ES-I3 (cell line): ENCODE results near the gene FCHSD2.

ENCODE experiments used
- H3K36me3 ChIP-seq: 2 replicates; pipeline ENCODE4 v1.6.1; 2013; ENCODE audit warnings: mild to moderate bottlenecking, low read length, control low read depth, moderate library complexity; ENCODE audit not compliant: insufficient read depth
- H3K4me1 ChIP-seq: 2 replicates; pipeline ENCODE4 v1.6.1; 2013; ENCODE audit warnings: mild to moderate bottlenecking, control low read depth, low read length; ENCODE audit not compliant: insufficient read depth
- H3K9ac ChIP-seq: 2 replicates; pipeline ENCODE4 v1.6.1; 2013; ENCODE audit warnings: low read depth, mild to moderate bottlenecking, low read length, moderate library complexity
- H3K9me3 ChIP-seq: 2 replicates; pipeline ENCODE4 v1.6.1; 2013; ENCODE audit warnings: mild to moderate bottlenecking, low read length, moderate library complexity; ENCODE audit not compliant: control insufficient read depth, insufficient read depth

The FCHSD2 gene

DNA sequence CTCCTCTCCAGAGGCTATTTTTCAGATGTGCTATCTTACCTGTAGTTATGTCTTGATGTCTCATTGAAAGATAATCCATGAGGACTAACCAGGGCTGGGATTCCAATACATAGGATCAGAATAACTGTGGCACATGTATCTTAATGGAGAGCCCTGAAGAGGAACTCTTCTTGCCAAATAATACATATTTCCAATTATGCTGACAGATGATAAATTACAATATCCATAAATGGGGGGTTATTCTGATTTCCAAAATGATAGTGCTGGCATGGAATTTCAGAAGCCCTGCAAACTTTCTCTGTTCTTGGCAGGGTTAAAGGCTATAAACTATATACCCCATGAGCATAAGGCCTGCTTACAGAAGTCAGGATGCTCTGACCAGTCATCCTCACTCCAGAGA, 173.7 kb downstream of the FCHSD2 start:
- Histone ChIP-seq H3K9me3 (peaks cover 1% of the 10 kb centered on the region; the same call in 1 of the 2 replicates), H3K36me3 (no peaks in the 10 kb centered on the region), H3K9ac (no peak overlapping the region), H3K4me1 (no peaks in the 10 kb centered on the region)

GRCh38 chr11:72965672-72966071, 176.4 kb downstream of the FCHSD2 start:
- Histone ChIP-seq H3K4me1 (no peaks in the 10 kb centered on the region), H3K9me3 (no peaks in the 10 kb centered on the region; the same call in 1 of the 2 replicates), H3K36me3 (no peaks in the 10 kb centered on the region), H3K9ac (no peak overlapping the region)

DNA sequence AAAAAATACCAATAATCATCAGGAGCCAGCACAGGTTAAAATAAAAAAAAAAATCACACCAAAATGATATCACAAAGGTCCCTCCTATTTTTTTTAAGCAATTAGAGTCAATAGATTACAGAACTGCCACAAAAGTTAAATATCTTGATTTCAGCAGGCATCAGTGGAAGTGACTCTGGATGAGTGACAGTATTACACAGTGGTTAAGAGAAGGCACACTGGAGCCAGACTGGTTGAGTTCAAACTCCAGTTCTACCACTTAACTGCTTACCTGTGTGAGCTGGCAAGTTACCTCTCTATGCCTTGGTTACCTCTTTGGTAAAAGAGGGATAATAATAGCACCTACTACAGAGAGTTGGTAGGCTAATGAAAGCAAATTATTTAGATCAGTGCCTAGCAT, 179.4 kb downstream of the FCHSD2 start:
- Histone ChIP-seq H3K9ac (no peak overlapping the region), H3K9me3 (no peaks in the 10 kb centered on the region; the same call in 1 of the 2 replicates), H3K36me3 (no peaks in the 10 kb centered on the region), H3K4me1 (no peaks in the 10 kb centered on the region)

- no peaks in the 10 kb centered on the region for H3K36me3 ChIP-seq
Measured at GRCh38 chr11:72962084-72962483, 180.0 kb downstream of the FCHSD2 start.

GRCh38 chr11:72959998-72960731, 182.0 kb downstream of the FCHSD2 start:
- no peaks in the 10 kb centered on the region; the same call in 1 of the 2 replicates for H3K9me3 ChIP-seq
- H3K9ac ChIP-seq: no peak overlapping the region
- no peaks in the 10 kb centered on the region for H3K36me3 ChIP-seq
- no peaks in the 10 kb centered on the region for H3K4me1 ChIP-seq

More at GRCh38 chr11:72962084-72962483, 180.0 kb downstream of the FCHSD2 start:
- Histone ChIP-seq H3K4me1 (no peaks in the 10 kb centered on the region), H3K9me3 (no peaks in the 10 kb centered on the region; the same call in 1 of the 2 replicates), H3K9ac (no peak overlapping the region)

- H3K36me3 ChIP-seq: no peaks in the 10 kb centered on the region
- no peak overlapping the region for H3K9ac ChIP-seq
- H3K4me1 ChIP-seq: no peaks in the 10 kb centered on the region
- H3K9me3 ChIP-seq: no peaks in the 10 kb centered on the region; the same call in 1 of the 2 replicates
Measured at GRCh38 chr11:72958791-72959190, 183.3 kb downstream of the FCHSD2 start.

GRCh38 chr11:72955466-72955865, 186.7 kb downstream of the FCHSD2 start:
- Histone ChIP-seq H3K36me3 (no peaks in the 10 kb centered on the region), H3K9ac (no peak overlapping the region), H3K9me3 (no peaks in the 10 kb centered on the region), H3K4me1 (no peaks in the 10 kb centered on the region; the same call in 1 of the 2 replicates)

- Histone ChIP-seq H3K9ac (no peak overlapping the region), H3K36me3 (no peaks in the 10 kb centered on the region), H3K9me3 (no peaks in the 10 kb centered on the region), H3K4me1 (no peaks in the 10 kb centered on the region; the same call in 1 of the 2 replicates)
Measured at GRCh38 chr11:72954860-72955259, 187.3 kb downstream of the FCHSD2 start.

GRCh38 chr11:72953637-72954036, 188.5 kb downstream of the FCHSD2 start:
- no peaks in the 10 kb centered on the region for H3K36me3 ChIP-seq
- H3K4me1 ChIP-seq: no peaks in the 10 kb centered on the region; the same call in 1 of the 2 replicates
- H3K9me3 ChIP-seq: no peaks in the 10 kb centered on the region
- H3K9ac ChIP-seq: no peak overlapping the region

DNA sequence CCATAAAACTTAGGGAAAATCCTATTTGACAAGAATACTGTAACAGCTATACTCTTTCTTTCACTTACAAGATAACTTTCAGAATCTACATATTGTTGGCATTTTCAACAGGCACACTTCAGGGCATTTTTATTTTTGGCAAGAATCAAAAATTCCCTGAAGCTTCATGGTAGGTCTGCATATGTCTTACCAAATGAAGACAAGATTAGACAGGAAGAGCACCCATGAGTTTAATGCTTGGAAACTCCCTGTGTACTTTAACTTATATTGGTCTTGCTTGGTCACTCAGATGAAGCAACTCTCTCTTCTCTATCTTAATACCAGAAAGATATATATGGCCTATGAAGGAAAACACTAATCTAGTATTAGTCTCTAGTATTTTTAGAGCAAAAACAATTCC, 190.2 kb downstream of the FCHSD2 start:
- Histone ChIP-seq H3K9ac (no peak overlapping the region), H3K9me3 (no peaks in the 10 kb centered on the region), H3K36me3 (no peaks in the 10 kb centered on the region), H3K4me1 (no peaks in the 10 kb centered on the region; the same call in 1 of the 2 replicates)

- H3K36me3 ChIP-seq: no peaks in the 10 kb centered on the region
- H3K9ac ChIP-seq: no peak overlapping the region
- no peaks in the 10 kb centered on the region for H3K9me3 ChIP-seq
- H3K4me1 ChIP-seq: no peaks in the 10 kb centered on the region; the same call in 1 of the 2 replicates
Measured at GRCh38 chr11:72951193-72951592, 190.9 kb downstream of the FCHSD2 start.

DNA sequence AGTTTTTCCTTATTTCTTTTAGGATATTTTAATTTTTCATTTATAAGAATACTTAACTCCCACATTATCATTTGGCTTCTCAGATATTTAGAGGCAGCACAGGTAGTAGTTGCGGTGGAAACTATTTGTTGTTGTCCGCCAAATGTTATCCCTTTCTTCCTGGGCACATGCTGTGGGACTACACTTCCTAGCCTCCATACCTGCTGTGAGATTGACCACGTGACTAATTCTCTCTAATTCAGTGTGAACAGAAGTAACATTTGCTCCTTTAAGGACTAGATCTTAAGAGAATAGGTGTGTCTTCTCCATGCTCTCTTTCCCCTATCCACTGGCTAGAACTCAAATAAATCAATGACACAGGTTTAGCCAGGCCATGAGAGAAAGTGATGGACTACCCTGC, 191.4 kb downstream of the FCHSD2 start:
- Histone ChIP-seq H3K9me3 (no peaks in the 10 kb centered on the region), H3K4me1 (no peaks in the 10 kb centered on the region; the same call in 1 of the 2 replicates), H3K36me3 (no peaks in the 10 kb centered on the region), H3K9ac (no peak overlapping the region)

- no peaks in the 10 kb centered on the region; the same call in 1 of the 2 replicates for H3K4me1 ChIP-seq
- H3K9ac ChIP-seq: no peak overlapping the region
- no peaks in the 10 kb centered on the region for H3K36me3 ChIP-seq
- H3K9me3 ChIP-seq: no peaks in the 10 kb centered on the region
Measured at GRCh38 chr11:72947229-72947628, 194.9 kb downstream of the FCHSD2 start.

- H3K4me1 ChIP-seq: no peaks in the 10 kb centered on the region
- no peaks in the 10 kb centered on the region for H3K36me3 ChIP-seq
- H3K9ac ChIP-seq: no peak overlapping the region
- H3K9me3 ChIP-seq: no peaks in the 10 kb centered on the region
Measured at GRCh38 chr11:72943664-72944063, 198.5 kb downstream of the FCHSD2 start.

DNA sequence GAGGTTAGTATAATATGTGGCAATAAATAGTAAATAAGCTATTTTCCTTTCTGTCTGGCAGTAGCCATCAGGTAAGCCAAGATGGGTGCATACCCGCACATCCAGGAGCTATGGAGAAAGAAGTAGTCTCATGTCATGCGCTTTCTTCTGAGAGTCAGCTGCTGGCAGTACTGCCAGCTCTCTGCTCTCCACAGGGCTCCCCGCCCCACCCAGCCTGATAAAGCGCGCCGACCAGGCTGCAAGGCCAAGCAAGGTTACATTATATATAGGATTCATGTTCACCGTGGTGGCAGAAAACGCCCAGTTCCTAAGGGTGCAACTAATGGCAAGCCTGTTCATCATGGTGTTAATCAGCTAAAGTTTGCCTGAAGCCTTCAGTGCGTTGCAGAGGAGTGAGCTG, 201.7 kb downstream of the FCHSD2 start:
- no peaks in the 10 kb centered on the region for H3K9me3 ChIP-seq
- no peaks in the 10 kb centered on the region for H3K36me3 ChIP-seq
- no peaks in the 10 kb centered on the region for H3K4me1 ChIP-seq
- H3K9ac ChIP-seq: no peak overlapping the region
